Panc1 (cell line): Measurements from ENCODE around the gene CUL1. TPM values are rescaled to one million over a fixed set of nuclear protein-coding genes. Genes with fewer than 3 reads are reported as not detected.

Experiments
- ATAC-seq: fragments of 200-7000 bp; cut with Tn5 transposase; 2 replicates; pipeline ENCODE4 v1.9.1; 2020; ENCODE audit warnings: mild to moderate bottlenecking, moderate library complexity
- BruUV-seq: library from RNA; stranded (reverse); fragments of 400-500 nt; replicated peaks from 2 replicates; lab custom pipeline; 2021; lab: Mats Ljungman, UMichigan
- CTCF ChIA-PET: fragments of 300-600 bp; sonication (Branson Sonifier 250); formaldehyde crosslinking; loops from one replicate; lab custom pipeline; 2022; ENCODE audit warnings: antibody characterized with exemption; lab: Charles Lee
- POLR2A ChIA-PET: fragments of 300-600 bp; sonication (Branson Sonifier 250); formaldehyde crosslinking; loops from one replicate; lab custom pipeline; 2022; ENCODE audit warnings: antibody characterized with exemption; lab: Charles Lee
- DNase-seq: peaks from one replicate; pipeline ENCODE4 v3.0.0-alpha.2; 2010; ENCODE audit warnings: low read depth, low spot score
- H3K27ac ChIP-seq: 2 replicates; pipeline ENCODE4 v1.5.1; 2011; ENCODE audit warnings: mild to moderate bottlenecking, low read length, inconsistent platforms
- H3K27me3 ChIP-seq: fragments of 200-500 bp; sonication (Bioruptor generic); 2 replicates; pipeline ENCODE4 v1.6.0; 2014; ENCODE audit warnings: low read length, inconsistent platforms; ENCODE audit not compliant: control insufficient read depth, insufficient read depth
- H3K36me3 ChIP-seq: fragments of 200-500 bp; sonication (Bioruptor generic); 2 replicates; pipeline ENCODE4 v1.5.1; 2014; ENCODE audit warnings: inconsistent platforms, mild to moderate bottlenecking, low read length, moderate library complexity; ENCODE audit not compliant: control insufficient read depth, insufficient read depth
- H3K4me1 ChIP-seq: 2 replicates; pipeline ENCODE4 v1.5.1; 2011; ENCODE audit warnings: inconsistent platforms, mild to moderate bottlenecking, low read length, moderate library complexity; ENCODE audit not compliant: control insufficient read depth, insufficient read depth
- H3K4me3 ChIP-seq, 2 experiments: 2 replicates each; pipeline ENCODE4 v1.5.1; 2011 to 2012; ENCODE audit warnings: low read depth in 2 of 2, low read length in 2 of 2, mild to moderate bottlenecking in 2 of 2, inconsistent platforms in 1 of 2, moderate library complexity in 1 of 2
- H3K9me3 ChIP-seq: fragments of 200-500 bp; sonication (Bioruptor generic); 2 replicates; pipeline ENCODE4 v1.5.1; 2014; ENCODE audit warnings: low read depth, mild to moderate bottlenecking, inconsistent platforms, low read length, moderate library complexity; ENCODE audit not compliant: control insufficient read depth, insufficient read depth
- CTCF ChIP-seq: fragments of 450-650 bp; IDR thresholded peaks from 2 replicates; pipeline ENCODE4 v1.5.1; 2017; ENCODE audit warnings: mild to moderate bottlenecking
- POLR2AphosphoS5 ChIP-seq: IDR thresholded peaks from 2 replicates; pipeline ENCODE4 v1.6.1; 2012; ENCODE audit warnings: mild to moderate bottlenecking, low read depth, low read length, moderate library complexity
- REST ChIP-seq, 2 experiments: IDR thresholded peaks; 2 replicates each; pipeline ENCODE4 v1.6.1; 2011 to 2012; ENCODE audit warnings: low read depth in 2 of 2, control low read depth in 1 of 2, low read length in 1 of 2, mild to moderate bottlenecking in 1 of 2, moderate library complexity in 1 of 2; ENCODE audit not compliant: insufficient read depth in 1 of 2
- SIN3A ChIP-seq: IDR thresholded peaks from 2 replicates; pipeline ENCODE4 v1.6.1; 2012; ENCODE audit warnings: low read depth, mild to moderate bottlenecking, low read length, moderate library complexity, borderline replicate concordance; ENCODE audit not compliant: insufficient read depth
- TCF7L2 ChIP-seq: IDR thresholded peaks from 2 replicates; pipeline ENCODE4 v1.6.1; 2011; ENCODE audit warnings: mild to moderate bottlenecking, low read depth, low read length, inconsistent platforms
- in situ Hi-C: cut with HindIII; loops from 2 replicates; pipeline ENCODE4 v1.10.0; 2016; ENCODE audit warnings: low sequenced_read_pairs, low pct_unique_long_range_greater_than_20kb
- intact Hi-C: fragments of 100-400 bp; cut with micrococcal nuclease; formaldehyde crosslinking; loops from one replicate; pipeline ENCODE4 v1.10.0; 2022; ENCODE audit not compliant: unreplicated experiment
- total RNA-seq: library from RNA; stranded (reverse); gene quantifications from one replicate; pipeline ENCODE4 v1.2.1, GENCODE V29; 2021; ENCODE audit not compliant: unreplicated experiment

CUL1 gene
- total RNA-seq, 1 experiment from 2014 or later: 60.6 TPM

GRCh38 chr7:148688526-148688925 is 10.2 kb upstream of the CUL1 start:
- ATAC-seq: no peak
- no peak overlapping the region for H3K4me3 ChIP-seq
- no peaks in the 10 kb centered on the region for H3K36me3 ChIP-seq
- H3K4me1 ChIP-seq: no peaks in the 10 kb centered on the region
- H3K27me3 ChIP-seq: no peaks in the 10 kb centered on the region
- intact Hi-C loops: no loop called here
- no TSS peak for BruUV-seq
- H3K27ac ChIP-seq: no peak overlapping the region
- no peaks in the 10 kb centered on the region for H3K9me3 ChIP-seq
- TF ChIP-seq TCF7L2 (no peak), CTCF (no peak), SIN3A (no peak), REST (IDR thresholded peaks at IDR 0.05; ENCODE audit: insufficient read depth in 1 of 2, low read depth in 2 of 2, low read length in 1 of 2) (no peak), POLR2AphosphoS5 (no peak)
- POLR2A ChIA-PET: no interaction called here
- in situ Hi-C loops: no loop called here
- CTCF ChIA-PET: no interaction called here
- no peak for DNase-seq

- no peaks in the 10 kb centered on the region for H3K36me3 ChIP-seq
- in situ Hi-C loops: no loop called here
- no peaks in the 10 kb centered on the region for H3K9me3 ChIP-seq
- ChIA-PET POLR2A (no interaction called here), CTCF (no interaction called here)
- peaks cover 9% of the 10 kb centered on the region; the same call in 1 of the 2 replicates for H3K4me1 ChIP-seq
- TF ChIP-seq CTCF (no peak), SIN3A (no peak), REST (IDR thresholded peaks at IDR 0.05; ENCODE audit: insufficient read depth in 1 of 2, low read depth in 2 of 2, low read length in 1 of 2) (no peak), TCF7L2 (no peak), POLR2AphosphoS5 (no peak)
- BruUV-seq: no TSS peak
- no peaks in the 10 kb centered on the region for H3K27me3 ChIP-seq
- H3K4me3 ChIP-seq: no peak overlapping the region
- DNase-seq (no peak), ATAC-seq (no peak)
- intact Hi-C loops: no loop called here
- no peak overlapping the region for H3K27ac ChIP-seq
Measured at GRCh38 chr7:148693651-148694050, 5.1 kb upstream of the CUL1 start.
